ENCODE measurements around the gene CREG2. TPM values are rescaled to one million over a fixed set of nuclear protein-coding genes. Genes with fewer than 3 reads are reported as not detected.

The CREG2 gene
- total and polyA plus RNA-seq, 2 experiments from 2014 or later = 1.7 to 2.6 TPM

DNA sequence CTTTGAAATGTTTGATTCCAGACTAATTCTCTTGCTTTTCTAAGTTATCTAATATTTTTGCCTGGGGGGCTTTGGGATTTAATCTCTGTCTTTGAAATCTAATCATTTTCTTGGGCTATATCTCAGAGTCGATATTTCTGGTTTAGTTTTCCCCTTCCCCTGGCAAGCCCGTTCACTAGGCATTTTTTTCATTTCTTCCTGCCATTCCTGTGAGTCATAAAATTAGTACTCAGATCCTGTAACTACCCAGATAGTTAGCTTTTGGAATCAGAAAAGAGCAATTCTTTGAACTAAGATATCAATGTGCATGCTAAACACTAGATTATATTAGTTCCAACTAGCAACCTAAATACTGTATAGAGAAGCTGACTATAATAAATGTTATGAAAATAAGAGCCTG, 49.4 kb downstream of the CREG2 start:
- Histone ChIP-seq H4K20me1 (replicated peaks; ENCODE audit: insufficient read depth) (no peaks in the 10 kb centered on the region), H3K4me2 (no peak overlapping the region), H2AFZ (no peak overlapping the region), H3K27ac (ENCODE audit: low read depth) (no peak overlapping the region), H3K36me3 (ENCODE audit: insufficient read depth) (no peaks in the 10 kb centered on the region), H3K9me2 (ENCODE audit: insufficient read depth) (no peaks in the 10 kb centered on the region), H3K4me1 (ENCODE audit: insufficient read depth) (peaks cover 24% of the 10 kb centered on the region), H3K79me2 (replicated peaks; ENCODE audit: insufficient read depth) (no peaks in the 10 kb centered on the region), H3K4me3 (no peak overlapping the region), H3K27me3 (ENCODE audit: insufficient read depth) (no peaks in the 10 kb centered on the region), H3F3A (replicated peaks; ENCODE audit: low read depth) (peaks cover 6% of the 10 kb centered on the region; the same call in 1 of the 2 replicates)
- H3K4me1 Mint-ChIP-seq = peaks cover 33% of the 10 kb centered on the region
- H3K4me3 Mint-ChIP-seq = no peak overlapping the region
- peaks cover 10% of the 10 kb centered on the region for H3K9me3 Mint-ChIP-seq
- DNase-seq (ENCODE audit: low spot score) (no peak), ATAC-seq (no peak)
- H3K27ac Mint-ChIP-seq = no peak overlapping the region
- TF ChIP-seq JUNB (IDR thresholded peaks at IDR 0.05; ENCODE audit: unreplicated experiment) (no peak), POLR2AphosphoS5 (IDR thresholded peaks at IDR 0.05; ENCODE audit: low read depth) (no peak), STAT1 (IDR thresholded peaks at IDR 0.05; ENCODE audit: unreplicated experiment) (no peak), ZNF114 (CRISPR knock-in tag; IDR thresholded peaks at IDR 0.05) (no peak), EZH2 (IDR thresholded peaks at IDR 0.05; ENCODE audit: low read depth, unreplicated experiment) (no peak), ZNF331 (CRISPR knock-in tag; IDR thresholded peaks at IDR 0.05; ENCODE audit: low read depth) (no peak), EZH2phosphoT487 (IDR thresholded peaks at IDR 0.05; ENCODE audit: unreplicated experiment) (no peak), NANOG (IDR thresholded peaks at IDR 0.05; ENCODE audit: borderline replicate concordance) (no peak), CREB1 (CRISPR knock-in tag; IDR thresholded peaks at IDR 0.05; ENCODE audit: low read depth) (no peak)
- TF ChIP-seq, protein P1, sequence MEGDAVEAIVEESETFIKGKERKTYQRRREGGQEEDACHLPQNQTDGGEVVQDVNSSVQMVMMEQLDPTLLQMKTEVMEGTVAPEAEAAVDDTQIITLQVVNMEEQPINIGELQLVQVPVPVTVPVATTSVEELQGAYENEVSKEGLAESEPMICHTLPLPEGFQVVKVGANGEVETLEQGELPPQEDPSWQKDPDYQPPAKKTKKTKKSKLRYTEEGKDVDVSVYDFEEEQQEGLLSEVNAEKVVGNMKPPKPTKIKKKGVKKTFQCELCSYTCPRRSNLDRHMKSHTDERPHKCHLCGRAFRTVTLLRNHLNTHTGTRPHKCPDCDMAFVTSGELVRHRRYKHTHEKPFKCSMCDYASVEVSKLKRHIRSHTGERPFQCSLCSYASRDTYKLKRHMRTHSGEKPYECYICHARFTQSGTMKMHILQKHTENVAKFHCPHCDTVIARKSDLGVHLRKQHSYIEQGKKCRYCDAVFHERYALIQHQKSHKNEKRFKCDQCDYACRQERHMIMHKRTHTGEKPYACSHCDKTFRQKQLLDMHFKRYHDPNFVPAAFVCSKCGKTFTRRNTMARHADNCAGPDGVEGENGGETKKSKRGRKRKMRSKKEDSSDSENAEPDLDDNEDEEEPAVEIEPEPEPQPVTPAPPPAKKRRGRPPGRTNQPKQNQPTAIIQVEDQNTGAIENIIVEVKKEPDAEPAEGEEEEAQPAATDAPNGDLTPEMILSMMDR (conservative IDR thresholded peaks at IDR 0.05; ENCODE audit: low read depth in 2 of 2) = no peak
- TF ChIP-seq, protein P2, sequence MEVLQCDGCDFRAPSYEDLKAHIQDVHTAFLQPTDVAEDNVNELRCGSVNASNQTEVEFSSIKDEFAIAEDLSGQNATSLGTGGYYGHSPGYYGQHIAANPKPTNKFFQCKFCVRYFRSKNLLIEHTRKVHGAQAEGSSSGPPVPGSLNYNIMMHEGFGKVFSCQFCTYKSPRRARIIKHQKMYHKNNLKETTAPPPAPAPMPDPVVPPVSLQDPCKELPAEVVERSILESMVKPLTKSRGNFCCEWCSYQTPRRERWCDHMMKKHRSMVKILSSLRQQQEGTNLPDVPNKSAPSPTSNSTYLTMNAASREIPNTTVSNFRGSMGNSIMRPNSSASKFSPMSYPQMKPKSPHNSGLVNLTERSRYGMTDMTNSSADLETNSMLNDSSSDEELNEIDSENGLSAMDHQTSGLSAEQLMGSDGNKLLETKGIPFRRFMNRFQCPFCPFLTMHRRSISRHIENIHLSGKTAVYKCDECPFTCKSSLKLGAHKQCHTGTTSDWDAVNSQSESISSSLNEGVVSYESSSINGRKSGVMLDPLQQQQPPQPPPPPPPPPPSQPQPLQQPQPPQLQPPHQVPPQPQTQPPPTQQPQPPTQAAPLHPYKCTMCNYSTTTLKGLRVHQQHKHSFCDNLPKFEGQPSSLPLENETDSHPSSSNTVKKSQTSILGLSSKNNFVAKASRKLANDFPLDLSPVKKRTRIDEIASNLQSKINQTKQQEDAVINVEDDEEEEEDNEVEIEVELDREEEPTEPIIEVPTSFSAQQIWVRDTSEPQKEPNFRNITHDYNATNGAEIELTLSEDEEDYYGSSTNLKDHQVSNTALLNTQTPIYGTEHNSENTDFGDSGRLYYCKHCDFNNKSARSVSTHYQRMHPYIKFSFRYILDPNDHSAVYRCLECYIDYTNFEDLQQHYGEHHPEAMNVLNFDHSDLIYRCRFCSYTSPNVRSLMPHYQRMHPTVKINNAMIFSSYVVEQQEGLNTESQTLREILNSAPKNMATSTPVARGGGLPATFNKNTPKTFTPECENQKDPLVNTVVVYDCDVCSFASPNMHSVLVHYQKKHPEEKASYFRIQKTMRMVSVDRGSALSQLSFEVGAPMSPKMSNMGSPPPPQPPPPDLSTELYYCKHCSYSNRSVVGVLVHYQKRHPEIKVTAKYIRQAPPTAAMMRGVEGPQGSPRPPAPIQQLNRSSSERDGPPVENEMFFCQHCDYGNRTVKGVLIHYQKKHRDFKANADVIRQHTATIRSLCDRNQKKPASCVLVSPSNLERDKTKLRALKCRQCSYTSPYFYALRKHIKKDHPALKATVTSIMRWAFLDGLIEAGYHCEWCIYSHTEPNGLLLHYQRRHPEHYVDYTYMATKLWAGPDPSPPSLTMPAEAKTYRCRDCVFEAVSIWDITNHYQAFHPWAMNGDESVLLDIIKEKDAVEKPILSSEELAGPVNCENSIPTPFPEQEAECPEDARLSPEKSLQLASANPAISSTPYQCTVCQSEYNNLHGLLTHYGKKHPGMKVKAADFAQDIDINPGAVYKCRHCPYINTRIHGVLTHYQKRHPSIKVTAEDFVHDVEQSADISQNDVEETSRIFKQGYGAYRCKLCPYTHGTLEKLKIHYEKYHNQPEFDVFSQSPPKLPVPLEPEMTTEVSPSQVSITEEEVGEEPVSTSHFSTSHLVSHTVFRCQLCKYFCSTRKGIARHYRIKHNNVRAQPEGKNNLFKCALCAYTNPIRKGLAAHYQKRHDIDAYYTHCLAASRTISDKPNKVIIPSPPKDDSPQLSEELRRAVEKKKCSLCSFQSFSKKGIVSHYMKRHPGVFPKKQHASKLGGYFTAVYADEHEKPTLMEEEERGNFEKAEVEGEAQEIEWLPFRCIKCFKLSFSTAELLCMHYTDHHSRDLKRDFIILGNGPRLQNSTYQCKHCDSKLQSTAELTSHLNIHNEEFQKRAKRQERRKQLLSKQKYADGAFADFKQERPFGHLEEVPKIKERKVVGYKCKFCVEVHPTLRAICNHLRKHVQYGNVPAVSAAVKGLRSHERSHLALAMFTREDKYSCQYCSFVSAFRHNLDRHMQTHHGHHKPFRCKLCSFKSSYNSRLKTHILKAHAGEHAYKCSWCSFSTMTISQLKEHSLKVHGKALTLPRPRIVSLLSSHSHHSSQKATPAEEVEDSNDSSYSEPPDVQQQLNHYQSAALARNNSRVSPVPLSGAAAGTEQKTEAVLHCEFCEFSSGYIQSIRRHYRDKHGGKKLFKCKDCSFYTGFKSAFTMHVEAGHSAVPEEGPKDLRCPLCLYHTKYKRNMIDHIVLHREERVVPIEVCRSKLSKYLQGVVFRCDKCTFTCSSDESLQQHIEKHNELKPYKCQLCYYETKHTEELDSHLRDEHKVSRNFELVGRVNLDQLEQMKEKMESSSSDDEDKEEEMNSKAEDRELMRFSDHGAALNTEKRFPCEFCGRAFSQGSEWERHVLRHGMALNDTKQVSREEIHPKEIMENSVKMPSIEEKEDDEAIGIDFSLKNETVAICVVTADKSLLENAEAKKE (CRISPR knock-in tag; IDR thresholded peaks at IDR 0.05) = no peak
- TF ChIP-seq, protein P3, sequence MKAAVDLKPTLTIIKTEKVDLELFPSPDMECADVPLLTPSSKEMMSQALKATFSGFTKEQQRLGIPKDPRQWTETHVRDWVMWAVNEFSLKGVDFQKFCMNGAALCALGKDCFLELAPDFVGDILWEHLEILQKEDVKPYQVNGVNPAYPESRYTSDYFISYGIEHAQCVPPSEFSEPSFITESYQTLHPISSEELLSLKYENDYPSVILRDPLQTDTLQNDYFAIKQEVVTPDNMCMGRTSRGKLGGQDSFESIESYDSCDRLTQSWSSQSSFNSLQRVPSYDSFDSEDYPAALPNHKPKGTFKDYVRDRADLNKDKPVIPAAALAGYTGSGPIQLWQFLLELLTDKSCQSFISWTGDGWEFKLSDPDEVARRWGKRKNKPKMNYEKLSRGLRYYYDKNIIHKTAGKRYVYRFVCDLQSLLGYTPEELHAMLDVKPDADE (IDR thresholded peaks at IDR 0.05) = no peak
- TF ChIP-seq, protein P4, sequence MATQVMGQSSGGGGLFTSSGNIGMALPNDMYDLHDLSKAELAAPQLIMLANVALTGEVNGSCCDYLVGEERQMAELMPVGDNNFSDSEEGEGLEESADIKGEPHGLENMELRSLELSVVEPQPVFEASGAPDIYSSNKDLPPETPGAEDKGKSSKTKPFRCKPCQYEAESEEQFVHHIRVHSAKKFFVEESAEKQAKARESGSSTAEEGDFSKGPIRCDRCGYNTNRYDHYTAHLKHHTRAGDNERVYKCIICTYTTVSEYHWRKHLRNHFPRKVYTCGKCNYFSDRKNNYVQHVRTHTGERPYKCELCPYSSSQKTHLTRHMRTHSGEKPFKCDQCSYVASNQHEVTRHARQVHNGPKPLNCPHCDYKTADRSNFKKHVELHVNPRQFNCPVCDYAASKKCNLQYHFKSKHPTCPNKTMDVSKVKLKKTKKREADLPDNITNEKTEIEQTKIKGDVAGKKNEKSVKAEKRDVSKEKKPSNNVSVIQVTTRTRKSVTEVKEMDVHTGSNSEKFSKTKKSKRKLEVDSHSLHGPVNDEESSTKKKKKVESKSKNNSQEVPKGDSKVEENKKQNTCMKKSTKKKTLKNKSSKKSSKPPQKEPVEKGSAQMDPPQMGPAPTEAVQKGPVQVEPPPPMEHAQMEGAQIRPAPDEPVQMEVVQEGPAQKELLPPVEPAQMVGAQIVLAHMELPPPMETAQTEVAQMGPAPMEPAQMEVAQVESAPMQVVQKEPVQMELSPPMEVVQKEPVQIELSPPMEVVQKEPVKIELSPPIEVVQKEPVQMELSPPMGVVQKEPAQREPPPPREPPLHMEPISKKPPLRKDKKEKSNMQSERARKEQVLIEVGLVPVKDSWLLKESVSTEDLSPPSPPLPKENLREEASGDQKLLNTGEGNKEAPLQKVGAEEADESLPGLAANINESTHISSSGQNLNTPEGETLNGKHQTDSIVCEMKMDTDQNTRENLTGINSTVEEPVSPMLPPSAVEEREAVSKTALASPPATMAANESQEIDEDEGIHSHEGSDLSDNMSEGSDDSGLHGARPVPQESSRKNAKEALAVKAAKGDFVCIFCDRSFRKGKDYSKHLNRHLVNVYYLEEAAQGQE (IDR thresholded peaks at IDR 0.05; ENCODE audit: unreplicated experiment) = no peak
- H3K27me3 Mint-ChIP-seq (ENCODE audit: insufficient read depth, low read depth, poor library complexity) = peaks cover 14% of the 10 kb centered on the region
- peaks cover 6% of the 10 kb centered on the region; the same call in 1 of the 3 replicates for H3K36me3 Mint-ChIP-seq (ENCODE audit: low read depth)

Data from GM23338 (cell line).